Left colon (tissue), 2 donors: ENCODE results near the gene CLEC4D. TPM values are rescaled to one million over a fixed set of nuclear protein-coding genes. Genes with fewer than 3 reads are reported as not detected.
"Not testable (repeated sequence)": the region's sequence is repeated elsewhere in the genome, so short reads cannot be mapped to it uniquely, and the experiment has no call there.

Experiments
- ATAC-seq: fragments of 200-7000 bp; cut with Tn5 transposase; one replicate; pipeline ENCODE4 v1.9.1; 2020; ENCODE audit warnings: mild to moderate bottlenecking, moderate library complexity
- DNase-seq, 2 donors: peaks; one replicate each; pipeline ENCODE4 v3.0.0-alpha.2; 2020
- intact Hi-C, 2 donors: fragments of 100-400 bp; cut with DNase I in 1 of 2; cut with micrococcal nuclease in 1 of 2; formaldehyde crosslinking; loops; one replicate each; pipeline versions ENCODE4 v1.11.2 to v1.14.0; 2022; cut with DNase I, micrococcal nuclease
- long read RNA-seq: library from polyadenylated mRNA; unstranded; transcript quantifications from one replicate; pipeline ENCODE4 v2.0.0, GENCODE V29; 2021
- total RNA-seq, 2 donors: library from RNA; stranded (reverse); fragmentation: NEBNext Ultra II Directional; extraction: Animal tissue kit (Norgen Biotek cat#: 25700); gene quantifications; one replicate each; pipeline ENCODE4 v1.2.1, GENCODE V29; 2021
- donor health status: DM: no; HTN: no; CAD: no.
- donor health status: DM: yes; HTN: yes; CAD: no.

Gene CLEC4D
- under 1 TPM in 1 of 2 donors, not detected in 1; 0.15 TPM for total RNA-seq
- long read RNA-seq: 0 reads

GRCh38 chr12:8513256-8513655 is at the start of gene CLEC4D:
CLEC4D (plus strand) TSS chr12:8513503; CDS start chr12:8513733, 230 bp downstream.
- ATAC-seq (no peak), DNase-seq (no peak)
- intact Hi-C loops: no loop called here

GRCh38 chr12:8465301-8465996 is 47.9 kb upstream of the CLEC4D start:
- DNase-seq (no peak), ATAC-seq (no peak)
- intact Hi-C loops: no loop called here

DNA sequence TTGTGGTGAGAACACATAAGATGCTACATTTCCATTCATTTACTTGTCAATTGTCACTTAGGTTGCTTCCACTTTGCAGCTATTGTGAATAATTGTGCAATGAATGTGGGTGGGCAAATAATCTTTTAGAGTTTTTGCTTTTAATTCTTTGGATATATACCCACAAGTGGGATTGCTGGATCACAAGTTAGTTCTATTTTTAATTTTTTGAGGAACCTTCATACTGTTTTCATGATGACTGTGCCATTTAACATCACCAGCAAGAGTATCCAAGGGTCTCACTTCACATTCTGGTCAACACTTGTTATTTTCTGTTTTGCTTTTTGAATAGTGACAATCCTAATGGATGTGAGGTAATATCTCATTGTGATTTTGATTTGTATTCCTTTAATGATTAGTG is 47.1 kb upstream of the CLEC4D start:
- intact Hi-C loops: no loop called here
- ATAC-seq: no peak
- DNase-seq: no peak

DNA sequence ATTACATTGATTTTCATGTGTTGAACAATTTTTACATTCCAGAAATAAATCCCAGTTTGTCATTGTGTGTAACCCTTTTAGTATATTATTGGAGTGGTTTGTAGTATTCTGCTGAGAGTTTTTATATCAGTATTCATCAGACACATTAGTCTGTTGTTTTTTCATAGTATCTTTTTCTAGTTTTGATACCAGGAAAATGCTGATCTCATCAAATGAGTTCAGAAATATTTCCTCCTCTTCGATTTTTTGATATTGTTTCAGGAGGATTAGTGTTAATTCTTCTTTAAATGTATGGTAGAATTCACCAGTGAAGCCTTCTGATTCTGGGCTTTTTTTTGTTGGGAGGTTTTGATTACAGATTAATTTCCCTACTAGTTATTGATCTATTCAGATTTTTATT is 42.2 kb upstream of the CLEC4D start:
- ATAC-seq (no peak), DNase-seq (no peak)
- intact Hi-C loops: no loop called here

GRCh38 chr12:8475508-8476203 is 37.6 kb upstream of the CLEC4D start:
- DNase-seq (no peak), ATAC-seq (no peak)
- intact Hi-C loops: no loop called here

GRCh38 chr12:8482571-8483061 is 30.7 kb upstream of the CLEC4D start:
- intact Hi-C loops: no loop called here
- DNase-seq: no peak
- ATAC-seq: no peak

- DNase-seq (no peak), ATAC-seq (no peak)
- intact Hi-C loops: no loop called here
Observed at GRCh38 chr12:8483079-8483478, 30.2 kb upstream of the CLEC4D start.

DNA sequence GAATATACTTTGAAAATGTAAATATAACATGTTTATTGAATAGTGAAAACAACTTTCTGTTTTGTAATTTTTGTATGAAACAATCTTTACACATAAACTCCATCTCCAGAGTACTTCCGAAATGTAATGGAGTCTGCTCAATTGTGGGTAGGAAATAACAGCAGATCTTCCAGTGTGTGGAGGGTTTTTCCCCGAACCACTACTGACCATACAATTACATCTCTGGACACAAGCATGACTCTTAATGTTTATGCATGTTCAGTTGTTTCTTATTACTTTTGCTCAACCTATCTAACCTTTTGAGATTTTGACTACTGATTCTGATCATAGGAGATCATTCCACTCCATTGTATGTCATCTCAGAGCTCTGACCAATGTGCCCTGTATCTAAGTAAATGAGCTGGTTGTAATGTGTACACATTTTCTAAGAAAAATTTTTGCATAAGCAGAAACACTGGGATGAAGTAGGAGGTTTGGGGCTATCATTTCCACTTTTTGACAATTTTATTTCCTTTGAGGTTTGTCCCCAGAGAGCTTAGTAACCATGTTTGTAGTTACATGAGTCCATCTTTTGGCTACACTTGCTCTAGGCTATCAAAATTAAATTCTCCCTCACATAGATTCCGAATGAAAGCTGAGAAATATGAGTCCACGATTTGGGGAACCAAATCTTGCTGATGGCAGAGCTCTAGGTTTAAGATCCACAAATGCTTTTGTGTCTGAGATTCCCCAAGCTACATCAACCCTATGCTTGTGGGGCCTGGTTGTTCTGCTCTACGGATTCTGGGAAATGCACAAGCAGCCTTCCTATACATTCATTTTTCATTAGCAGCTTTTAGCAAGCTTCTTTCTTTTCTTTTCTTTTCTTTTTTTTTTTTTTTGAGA is 21.4 kb upstream of the CLEC4D start:
- intact Hi-C loops: no loop called here

GRCh38 chr12:8493084-8493483 is 20.2 kb upstream of the CLEC4D start:
- ATAC-seq (peak; percentile 22), DNase-seq (no peak)
- intact Hi-C loops: no loop called here

More for the DNA sequence above, 21.4 kb upstream of the CLEC4D start:
- ATAC-seq (no peak), DNase-seq (no peak)

- DNase-seq, intact Hi-C loops, ATAC-seq: not testable (repeated sequence)
Observed at GRCh38 chr12:8495671-8496070, 17.6 kb upstream of the CLEC4D start.

GRCh38 chr12:8496074-8496473 is 17.2 kb upstream of the CLEC4D start:
- intact Hi-C loops, DNase-seq, ATAC-seq: not testable (repeated sequence)

- ATAC-seq: no peak
- no peak for DNase-seq
- intact Hi-C loops: no loop called here
Observed at GRCh38 chr12:8499616-8500015, 13.7 kb upstream of the CLEC4D start.

DNA sequence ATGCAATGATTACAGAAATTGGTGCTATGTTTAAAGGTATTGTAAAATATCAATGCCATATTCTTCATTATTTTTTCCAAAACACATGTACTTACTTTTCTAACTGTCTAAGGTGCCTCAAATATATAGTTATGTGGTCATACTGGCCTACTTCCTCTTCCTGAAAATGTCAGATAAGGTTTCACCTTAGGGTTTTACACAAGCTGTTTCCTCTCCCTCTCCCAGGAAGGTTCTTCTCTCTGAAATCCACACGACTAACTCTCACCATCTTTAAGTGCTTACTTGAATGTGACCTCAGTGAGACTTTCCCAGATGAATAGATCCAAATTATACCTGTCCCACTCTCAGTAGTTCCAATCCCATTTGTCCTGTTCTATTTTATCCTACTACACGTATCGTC is 11.6 kb upstream of the CLEC4D start:
- ATAC-seq (no peak), DNase-seq (no peak)
- intact Hi-C loops: no loop called here

GRCh38 chr12:8504351-8504750 is 9.0 kb upstream of the CLEC4D start:
- ATAC-seq (no peak), DNase-seq (no peak)
- intact Hi-C loops: no loop called here

GRCh38 chr12:8507596-8507995 is 5.7 kb upstream of the CLEC4D start:
- intact Hi-C loops: no loop called here
- ATAC-seq (no peak), DNase-seq (no peak)

GRCh38 chr12:8508223-8508622 is 5.1 kb upstream of the CLEC4D start:
- intact Hi-C loops: no loop called here
- ATAC-seq (no peak), DNase-seq (no peak)

GRCh38 chr12:8508910-8509841 is 4.1 kb upstream of the CLEC4D start:
- intact Hi-C loops: no loop called here
- ATAC-seq: no peak
- DNase-seq: no peak

- DNase-seq (no peak), ATAC-seq (no peak)
- intact Hi-C loops: no loop called here
Observed at GRCh38 chr12:8517971-8518370, 4.7 kb downstream of the CLEC4D start.
